ENCODE measurements around the gene ZC3H13. TPM values are rescaled to one million over a fixed set of nuclear protein-coding genes. Genes with fewer than 3 reads are reported as not detected.

ZC3H13 gene
- polyA plus RNA-seq, 12 donors: 37.2 to 69.4 (median 43.5) TPM

DNA sequence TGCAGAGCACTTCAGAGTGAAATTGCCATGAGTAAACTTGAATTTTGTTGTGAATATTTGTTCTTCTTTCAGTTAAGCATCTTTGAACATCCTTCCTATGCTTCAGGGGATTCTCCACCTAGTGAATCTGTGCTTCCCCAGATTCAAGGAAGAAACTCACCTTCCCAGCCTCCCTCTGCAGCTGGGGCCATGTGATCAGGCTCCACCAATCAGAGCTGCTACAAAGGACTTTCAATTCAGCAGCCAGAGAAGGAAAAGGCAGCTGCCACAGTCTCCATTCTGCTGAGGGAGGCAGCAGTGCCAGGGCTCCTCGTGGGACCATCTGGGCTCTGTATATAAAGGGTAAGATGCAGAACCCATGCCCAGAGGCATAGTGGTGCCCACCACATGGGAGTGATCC lies 111.3 kb downstream of the ZC3H13 start:
- DNase-seq: no peak

DNA sequence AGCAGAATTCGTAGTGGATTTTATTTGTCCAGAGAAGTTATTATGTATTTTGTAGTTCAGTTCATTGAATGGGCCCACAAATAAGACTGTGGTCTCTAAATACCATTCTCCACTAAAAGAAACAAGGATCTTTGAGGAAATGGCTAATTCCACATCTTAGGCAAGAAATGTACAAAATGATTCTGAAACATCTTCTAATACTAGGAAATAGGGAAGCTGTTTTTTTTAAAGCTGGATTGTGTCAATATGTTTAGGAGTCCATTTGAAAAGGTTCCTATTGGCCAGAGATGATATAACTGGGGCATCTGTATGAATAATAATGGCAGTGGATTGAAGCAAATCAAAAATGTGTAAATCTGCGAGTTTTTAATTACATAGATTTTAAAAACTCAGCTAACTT lies 112.5 kb downstream of the ZC3H13 start:
- no peak for DNase-seq

GRCh38 chr13:45936621-45937020 lies 115.9 kb downstream of the ZC3H13 start:
- DNase-seq: no peak

- no peak for DNase-seq
These were observed 118.3 kb downstream of the ZC3H13 start for GRCh38 chr13:45934283-45934682.

DNA sequence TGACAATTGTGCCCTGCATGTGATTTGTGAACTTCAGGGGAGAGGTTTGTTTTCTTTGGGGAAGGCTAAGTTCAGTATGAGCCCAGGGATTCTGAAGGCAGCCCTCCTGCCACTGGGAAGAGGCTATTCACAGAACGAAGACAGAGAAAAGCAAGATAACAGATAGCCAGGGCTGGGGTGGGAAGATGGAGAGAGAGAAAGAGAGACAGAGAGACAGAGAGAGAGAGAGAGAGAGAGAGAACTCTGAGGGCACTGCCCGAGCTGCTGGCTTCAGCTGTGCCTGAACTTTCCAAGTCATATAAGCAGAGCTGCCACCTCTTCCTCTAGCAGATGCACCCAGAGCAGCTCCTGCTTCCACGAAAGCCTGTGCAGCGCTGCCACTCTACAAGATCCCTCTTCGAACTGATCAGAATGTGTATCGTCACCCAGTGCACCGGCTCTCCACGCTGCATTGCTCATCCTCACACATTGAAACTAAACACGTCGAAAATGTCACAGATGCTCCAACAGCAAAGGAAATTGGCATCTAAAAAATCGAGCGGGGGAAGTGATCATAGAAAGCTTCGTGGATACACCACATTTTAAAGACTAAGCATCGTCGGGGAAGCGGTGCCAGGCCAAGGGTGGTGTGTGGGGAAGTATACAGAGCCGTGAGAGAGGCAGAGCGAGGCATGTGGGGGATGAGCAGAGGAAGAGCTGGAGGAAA lies 119.2 kb downstream of the ZC3H13 start:
- DNase-seq: no peak

GRCh38 chr13:45932676-45933075 lies 119.9 kb downstream of the ZC3H13 start:
- DNase-seq: no peak

DNA sequence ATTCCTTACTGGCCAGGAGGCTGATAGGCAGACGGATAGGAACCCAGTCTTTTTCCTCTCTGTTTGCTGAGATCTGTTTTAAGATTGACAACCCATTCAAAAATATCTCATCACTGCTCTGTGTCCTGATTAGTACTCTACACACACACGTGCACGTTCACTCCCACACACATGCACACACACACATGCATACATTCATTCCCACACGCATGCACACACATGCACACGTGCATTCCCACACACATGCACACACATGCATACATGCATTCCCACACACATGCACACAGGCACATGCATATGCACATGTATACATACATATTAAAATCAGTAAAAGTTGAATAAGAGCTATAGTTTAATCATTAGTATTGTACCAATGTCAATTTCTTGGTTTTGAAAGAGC lies 120.4 kb downstream of the ZC3H13 start:
- no peak for DNase-seq

DNA sequence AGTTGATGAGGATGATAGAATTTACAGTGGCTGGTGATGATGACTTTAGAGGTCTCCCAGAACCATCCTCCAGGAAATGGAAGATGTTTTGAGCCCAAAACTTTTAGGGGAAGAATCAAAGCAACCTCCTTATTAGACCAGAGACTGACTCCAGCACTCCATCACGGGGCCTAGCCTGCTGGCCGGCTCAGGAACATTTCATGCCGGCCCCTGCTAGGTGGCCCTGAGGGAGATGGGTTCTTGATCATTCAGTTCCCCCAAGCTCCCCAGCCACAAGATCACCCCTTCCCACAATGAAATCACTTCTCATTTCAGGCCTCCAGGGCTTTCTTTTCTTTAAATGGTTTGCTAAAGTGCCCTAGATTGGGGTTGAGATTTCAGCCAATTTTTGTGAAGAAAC lies 121.3 kb downstream of the ZC3H13 start:
- DNase-seq: no peak

- no peak for DNase-seq
These were observed 122.4 kb downstream of the ZC3H13 start for GRCh38 chr13:45930177-45930576.

GRCh38 chr13:45928843-45929242 lies 123.7 kb downstream of the ZC3H13 start:
- no peak for DNase-seq

DNA sequence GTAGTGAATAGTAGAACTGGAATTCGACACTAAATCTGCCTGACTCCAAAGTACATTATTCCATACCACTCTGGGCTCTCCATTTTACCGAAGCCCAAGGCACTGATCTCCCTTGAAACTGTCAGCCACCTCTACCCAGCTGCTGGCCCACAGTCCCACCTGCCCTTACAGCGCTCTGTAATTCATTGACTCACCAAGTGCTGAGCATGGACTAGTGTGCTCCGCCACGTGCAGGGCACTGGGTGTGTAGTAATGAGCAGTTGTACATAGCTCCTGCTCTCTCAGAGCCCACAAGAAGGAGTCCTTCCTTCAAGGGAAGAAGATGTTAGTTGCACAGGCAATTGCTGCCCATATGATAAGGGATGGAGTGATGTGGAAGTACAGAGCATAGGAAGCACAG lies 124.4 kb downstream of the ZC3H13 start:
- no peak for DNase-seq

- no peak for DNase-seq
These were observed 125.8 kb downstream of the ZC3H13 start for GRCh38 chr13:45926741-45927140.

GRCh38 chr13:45925151-45925550 lies 127.4 kb downstream of the ZC3H13 start:
- DNase-seq: no peak

DNA sequence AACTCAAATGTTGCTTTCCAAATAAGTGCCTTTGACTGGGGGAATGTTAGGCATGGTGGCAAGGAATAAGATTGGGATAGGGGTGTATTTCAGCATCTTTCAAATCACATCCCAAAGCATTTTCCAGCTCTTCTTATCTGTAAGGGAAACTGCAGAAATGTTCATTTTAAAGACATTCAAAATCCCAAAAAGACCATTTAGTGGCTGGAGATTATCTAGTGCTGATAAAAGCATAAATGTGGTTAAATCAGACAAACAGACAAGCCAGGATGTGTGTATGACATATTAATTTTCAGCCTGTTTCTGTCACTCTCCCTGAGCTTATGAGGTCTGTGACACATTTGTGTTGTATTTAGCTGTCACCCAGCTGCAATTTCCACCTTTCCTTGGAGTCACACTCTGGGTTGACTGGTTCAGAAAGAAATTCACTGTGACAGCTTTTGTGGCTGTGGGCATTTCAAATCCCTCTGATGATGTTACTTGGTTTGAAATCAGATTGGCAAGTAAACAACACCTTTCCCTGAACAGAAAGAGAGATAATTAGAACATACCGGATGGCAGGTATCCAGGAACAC lies 131.3 kb downstream of the ZC3H13 start:
- DNase-seq: no peak

GRCh38 chr13:45918597-45918996 lies 133.9 kb downstream of the ZC3H13 start:
- DNase-seq: no peak

GRCh38 chr13:45917019-45917418 lies 135.5 kb downstream of the ZC3H13 start:
- no peak for DNase-seq

DNA sequence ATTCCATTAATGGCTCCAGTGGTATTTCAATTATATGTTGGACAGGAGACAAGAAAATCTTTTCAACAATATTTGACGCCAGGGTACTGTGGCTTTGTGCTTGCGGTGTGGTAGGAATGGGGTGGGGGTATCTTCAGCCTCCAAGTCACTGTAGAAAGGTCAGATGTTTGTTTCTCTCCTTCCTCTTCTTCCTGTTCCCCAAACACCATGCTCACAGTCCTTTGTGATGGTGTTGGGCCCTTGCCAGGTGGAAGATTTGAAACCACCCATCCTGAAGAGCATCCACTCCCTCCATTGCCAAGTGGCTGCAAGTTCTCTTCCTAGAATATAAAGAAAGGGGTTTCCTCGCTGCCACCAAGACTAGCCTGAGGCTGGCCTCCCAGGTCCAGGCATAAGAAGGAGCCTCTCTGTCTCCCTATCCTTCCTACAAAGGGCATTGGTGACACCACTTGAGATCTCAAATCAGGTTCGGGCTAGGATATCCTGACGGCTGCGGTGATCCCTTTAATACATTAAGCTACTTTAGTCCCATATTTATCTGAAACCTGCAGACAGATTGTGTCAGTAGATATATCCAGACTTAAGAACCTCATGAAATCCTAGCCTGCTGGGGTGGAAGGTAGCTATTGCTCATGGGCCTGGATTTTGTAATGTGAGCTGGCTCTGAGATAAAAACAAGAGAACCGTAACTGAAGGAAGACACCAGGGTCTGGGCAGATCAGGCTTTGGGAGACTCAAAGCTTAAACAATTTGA lies 136.7 kb downstream of the ZC3H13 start:
- DNase-seq: no peak

DNA sequence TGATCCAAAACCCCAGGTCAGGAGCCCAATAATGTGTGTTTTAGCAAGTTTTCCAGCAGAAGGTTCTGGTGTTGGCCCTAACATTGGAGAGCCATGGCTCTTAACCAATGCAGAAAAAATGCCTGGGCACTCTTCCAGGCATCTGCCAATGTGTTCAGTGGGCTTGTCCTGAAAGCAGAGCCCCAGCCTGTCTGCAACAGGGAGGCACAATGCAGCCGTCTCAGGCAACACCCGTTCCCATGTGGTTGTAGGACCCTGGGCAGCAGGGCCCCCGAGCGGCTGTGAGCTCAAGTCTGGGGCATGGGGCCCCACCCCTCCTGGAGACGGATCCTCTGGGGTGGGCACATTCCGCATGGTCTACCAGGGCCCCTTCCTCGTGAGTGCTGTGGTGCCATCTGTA lies 142.9 kb downstream of the ZC3H13 start:
- no peak for DNase-seq

DNA sequence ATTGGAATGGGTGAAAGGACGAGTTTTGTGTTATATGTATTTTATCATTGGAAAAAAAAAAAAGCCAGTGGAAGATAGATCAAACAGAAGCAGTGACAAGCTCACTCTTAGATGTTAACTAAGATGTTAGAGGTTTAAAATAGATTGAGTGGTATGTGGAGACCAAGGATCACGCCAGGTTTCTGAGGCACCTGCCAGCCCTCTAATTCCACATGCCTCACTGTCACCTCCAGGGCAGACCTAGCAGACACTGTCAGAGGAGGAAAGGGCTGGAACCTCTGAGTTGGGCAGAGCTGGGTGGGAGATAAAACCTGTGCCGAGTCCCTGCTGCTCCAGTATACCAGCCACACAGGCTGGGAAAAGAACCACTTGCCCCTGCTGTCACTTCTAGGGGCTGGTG lies 143.5 kb downstream of the ZC3H13 start:
- no peak for DNase-seq

GRCh38 chr13:45907503-45907902 lies 145.0 kb downstream of the ZC3H13 start:
- no peak for DNase-seq

Data from muscle of arm (tissue), 12 donors.